GM21619 (cell line): ENCODE measurements around the gene RAG1.

Experiments used
- ATAC-seq: cut with Tn5 transposase; IDR thresholded peaks from one replicate; pipeline ENCODE4 v1.9.1; 2021; ENCODE audit not compliant: unreplicated experiment

Gene RAG1

DNA sequence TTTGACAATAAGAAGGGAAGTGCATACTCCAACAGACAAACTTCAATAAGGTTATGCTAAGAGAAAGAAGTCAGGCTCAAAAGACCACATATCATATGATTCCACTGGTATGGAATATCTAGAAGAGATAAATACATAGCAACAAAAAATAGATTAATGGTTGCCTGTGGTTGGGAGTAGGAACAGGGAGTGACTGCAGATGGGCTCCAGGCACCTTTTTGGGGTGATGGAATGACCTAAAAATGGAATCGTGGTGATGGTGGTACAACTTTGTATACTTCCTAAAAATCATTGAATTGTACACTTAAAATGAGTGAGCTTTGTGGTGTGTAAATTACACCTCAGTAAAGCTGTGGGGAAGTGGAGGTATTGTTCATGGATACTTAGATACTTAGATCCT lies 59.2 kb downstream of the RAG1 start:
- no peak for ATAC-seq

DNA sequence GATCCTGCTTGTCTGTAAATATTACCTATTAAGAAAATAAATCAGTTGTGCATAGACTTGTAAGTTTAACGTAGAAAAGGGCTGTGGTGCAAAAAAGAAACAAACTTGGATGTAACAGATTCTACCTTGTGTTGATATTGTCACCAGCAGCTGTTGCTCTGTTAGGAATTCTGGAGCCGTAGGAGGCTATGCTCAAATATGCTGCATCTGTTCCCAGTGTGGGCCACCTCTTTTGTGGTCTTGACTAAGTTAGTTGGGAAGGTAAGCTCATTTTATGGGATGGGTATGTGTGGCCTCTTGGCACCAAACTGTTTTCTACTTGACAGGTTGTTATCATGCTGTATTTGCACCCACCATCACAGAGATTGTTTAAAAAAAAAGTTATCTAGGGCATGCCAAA lies 59.7 kb downstream of the RAG1 start:
- no peak for ATAC-seq

DNA sequence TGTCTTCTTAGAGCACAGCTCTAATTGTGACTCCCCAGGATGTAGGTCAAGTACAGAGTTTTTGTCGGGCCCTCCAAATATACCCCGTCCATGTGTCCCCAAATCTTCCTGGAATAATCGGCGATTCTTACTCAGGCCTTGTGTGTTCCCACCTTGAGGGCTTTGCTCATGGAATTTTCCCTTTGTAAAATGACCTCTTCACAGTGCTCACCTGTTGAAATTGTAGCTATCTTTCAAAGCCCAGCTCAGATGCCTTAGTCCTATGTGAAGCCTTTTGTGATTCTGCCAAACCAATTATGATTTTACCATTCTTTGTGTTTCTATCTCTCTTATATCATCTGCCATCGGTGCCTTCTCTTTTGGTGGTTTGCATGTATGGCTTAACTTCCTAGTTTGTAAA lies 60.3 kb downstream of the RAG1 start:
- ATAC-seq = no peak

DNA sequence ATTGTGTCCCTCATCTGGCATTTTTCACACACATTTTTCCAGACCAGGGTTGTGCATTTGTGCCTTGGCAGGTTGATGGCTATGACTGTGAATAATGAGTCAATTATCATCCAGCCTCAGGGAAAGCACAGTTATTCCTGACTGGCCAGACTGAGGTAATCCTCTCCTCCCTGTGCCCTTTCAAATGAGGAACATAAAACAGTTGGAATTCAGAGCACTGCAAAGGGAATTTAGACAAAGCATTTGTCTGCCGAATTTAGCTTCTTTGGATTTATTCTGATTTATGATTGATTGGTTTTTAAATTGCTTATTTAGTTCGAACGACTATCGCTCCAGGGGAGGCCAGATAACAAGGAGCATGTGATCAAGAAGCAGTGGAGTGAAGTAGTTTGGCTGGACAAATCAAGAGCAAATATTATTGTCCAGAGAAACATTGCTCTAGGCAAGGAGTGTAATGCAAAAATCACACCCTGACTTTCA lies 61.0 kb downstream of the RAG1 start:
- ATAC-seq = no peak
